HEK293 (cell line): ENCODE measurements around the gene SHBG.

Experiments used
- CTCF ChIA-PET: fragments of 350-600 bp; formaldehyde crosslinking; extraction: SDS; loops from one replicate; lab custom pipeline; 2021; ENCODE audit warnings: antibody characterized with exemption; lab: Yijun Ruan, JAX
- POLR2A ChIA-PET: fragments of 300-600 bp; formaldehyde crosslinking; extraction: SDS; loops from one replicate; lab custom pipeline; 2020; ENCODE audit warnings: antibody characterized with exemption, inconsistent platforms; lab: Yijun Ruan, JAX
- H3K27ac ChIP-seq: fragments of 200-500 bp; sonication (Bioruptor generic); 2 replicates; pipeline ENCODE4 v1.5.1; 2014; ENCODE audit warnings: low read depth, low read length, control low read depth, inconsistent platforms; ENCODE audit errors: extremely low read depth
- H3K36me3 ChIP-seq, 2 experiments: fragments of 200-500 bp in 1 of 2; sonication (Bioruptor generic) in 1 of 2; 1 replicate in 1 of 2; 2 replicates in 1 of 2; pipeline ENCODE4 v1.5.1; 2014 to 2017; ENCODE audit warnings: inconsistent platforms in 2 of 2, low read length in 2 of 2; ENCODE audit not compliant: control insufficient read depth in 2 of 2, insufficient read depth in 1 of 2
- H3K4me1 ChIP-seq: fragments of 200-500 bp; sonication (Bioruptor generic); 2 replicates; pipeline ENCODE4 v1.5.1; 2014; ENCODE audit warnings: mild to moderate bottlenecking, low read length, inconsistent platforms; ENCODE audit not compliant: control insufficient read depth, insufficient read depth
- H3K4me3 ChIP-seq: 2 replicates; pipeline ENCODE4 v1.5.1; 2011; ENCODE audit warnings: low read depth, mild to moderate bottlenecking, control low read depth, low read length, moderate library complexity
- H3K9me3 ChIP-seq: fragments of 200-500 bp; sonication (Bioruptor generic); 2 replicates; pipeline ENCODE4 v1.5.1; 2014; ENCODE audit warnings: low read depth, low read length, inconsistent platforms; ENCODE audit not compliant: control insufficient read depth, insufficient read depth
- GFI1B ChIP-seq: fragments of 450-650 bp; formaldehyde crosslinking; IDR thresholded peaks from 2 replicates; pipeline ENCODE4 v1.5.1; 2016; ENCODE audit warnings: missing biosample characterization, missing genetic modification characterization
- KLF16 ChIP-seq: fragments of 450-650 bp; formaldehyde crosslinking; IDR thresholded peaks from 2 replicates; pipeline ENCODE4 v1.5.1; 2017; ENCODE audit warnings: missing biosample characterization, missing genetic modification characterization
- KLF8 ChIP-seq: fragments of 450-650 bp; formaldehyde crosslinking; IDR thresholded peaks from 2 replicates; pipeline ENCODE4 v1.5.1; 2016; ENCODE audit warnings: missing biosample characterization, missing genetic modification characterization
- OVOL3 ChIP-seq: fragments of 450-650 bp; formaldehyde crosslinking; IDR thresholded peaks from 2 replicates; pipeline ENCODE4 v1.5.1; 2016; ENCODE audit warnings: missing biosample characterization, missing genetic modification characterization
- PRDM10 ChIP-seq: fragments of 450-650 bp; formaldehyde crosslinking; IDR thresholded peaks from 2 replicates; pipeline ENCODE4 v1.5.1; 2016; ENCODE audit warnings: missing biosample characterization, missing genetic modification characterization
- SCRT2 ChIP-seq: fragments of 450-650 bp; formaldehyde crosslinking; IDR thresholded peaks from 2 replicates; pipeline ENCODE4 v1.5.1; 2016; ENCODE audit warnings: missing biosample characterization, missing genetic modification characterization
- SP3 ChIP-seq: fragments of 450-650 bp; formaldehyde crosslinking; IDR thresholded peaks from 2 replicates; pipeline ENCODE4 v1.5.1; 2016; ENCODE audit warnings: missing biosample characterization, missing genetic modification characterization
- ZEB2 ChIP-seq: fragments of 450-650 bp; formaldehyde crosslinking; IDR thresholded peaks from 2 replicates; pipeline ENCODE4 v1.5.1; 2016; ENCODE audit warnings: missing biosample characterization, missing genetic modification characterization
- ZNF223 ChIP-seq: fragments of 450-650 bp; formaldehyde crosslinking; IDR thresholded peaks from 2 replicates; pipeline ENCODE4 v1.5.1; 2016; ENCODE audit warnings: missing biosample characterization, missing genetic modification characterization
- ZNF24 ChIP-seq: fragments of 450-650 bp; formaldehyde crosslinking; IDR thresholded peaks from 2 replicates; pipeline ENCODE4 v1.5.1; 2016; ENCODE audit warnings: missing biosample characterization, missing genetic modification characterization
- ZNF335 ChIP-seq: fragments of 450-650 bp; formaldehyde crosslinking; conservative IDR thresholded peaks from 2 replicates; pipeline ENCODE4 v1.5.1; 2016; ENCODE audit warnings: missing biosample characterization, missing genetic modification characterization
- ZNF394 ChIP-seq: fragments of 450-650 bp; formaldehyde crosslinking; IDR thresholded peaks from 2 replicates; pipeline ENCODE4 v1.5.1; 2016; ENCODE audit warnings: missing biosample characterization, missing genetic modification characterization, mild to moderate bottlenecking, moderate library complexity, borderline replicate concordance
- ZNF398 ChIP-seq: fragments of 450-650 bp; formaldehyde crosslinking; IDR thresholded peaks from 2 replicates; pipeline ENCODE4 v1.5.1; 2017; ENCODE audit warnings: missing biosample characterization, missing genetic modification characterization
- ZNF423 ChIP-seq: fragments of 450-650 bp; formaldehyde crosslinking; IDR thresholded peaks from 2 replicates; pipeline ENCODE4 v1.5.1; 2016; ENCODE audit warnings: missing biosample characterization, missing genetic modification characterization
- ZNF518A ChIP-seq: fragments of 450-650 bp; formaldehyde crosslinking; conservative IDR thresholded peaks from 2 replicates; pipeline ENCODE4 v1.5.1; 2016; ENCODE audit warnings: low read depth, missing biosample characterization, missing genetic modification characterization
- ZNF521 ChIP-seq: fragments of 450-650 bp; formaldehyde crosslinking; IDR thresholded peaks from 2 replicates; pipeline ENCODE4 v1.5.1; 2017; ENCODE audit warnings: missing biosample characterization, mild to moderate bottlenecking, missing genetic modification characterization
- ZNF549 ChIP-seq: fragments of 450-650 bp; IDR thresholded peaks from 2 replicates; pipeline ENCODE4 v1.5.1; 2018; ENCODE audit warnings: missing biosample characterization, missing genetic modification characterization, mild to moderate bottlenecking, inconsistent platforms, moderate library complexity
- ZNF585B ChIP-seq: fragments of 450-650 bp; formaldehyde crosslinking; IDR thresholded peaks from 2 replicates; pipeline ENCODE4 v1.5.1; 2016; ENCODE audit warnings: missing biosample characterization, missing genetic modification characterization
- ZSCAN16 ChIP-seq: fragments of 450-650 bp; formaldehyde crosslinking; IDR thresholded peaks from 2 replicates; pipeline ENCODE4 v1.5.1; 2016; ENCODE audit warnings: missing biosample characterization, missing genetic modification characterization

SHBG gene

GRCh38 chr17:7587420-7588151 is 42.3 kb upstream of the SHBG start:
- ChIA-PET CTCF (interaction anchor here (0.6 to 2.7 kb wide), 10 partner anchors 10 to 100 kb away, joined by 3 to 15 read pairs (median 4); partner anchors contain the start of genes SAT2, SHBG, TP53 and WRAP53), POLR2A (interaction anchor here (2.1 to 5.5 kb wide), 3 partner anchors 15 to 100 kb away, joined by 12 to 98 read pairs (median 93); partner anchors contain the start of genes FXR2, TP53 and WRAP53)
- Histone ChIP-seq H3K36me3 (peaks cover 15 to 69% of the 10 kb centered on the region in 2 experiments), H3K9me3 (no peaks in the 10 kb centered on the region)
- TF ChIP-seq ZNF398 (tag by site-specific recombination) (0 out of 2 replicates have a peak, but pooled peaks have one; percentile 41), ZNF24 (tag by site-specific recombination) (no peak), ZSCAN16 (tag by site-specific recombination) (no peak), ZEB2 (tag by site-specific recombination) (no peak), ZNF521 (tag by site-specific recombination) (no peak), ZNF585B (tag by site-specific recombination) (no peak), ZNF423 (no peak), ZNF518A (tag by site-specific recombination) (no peak), GFI1B (tag by site-specific recombination) (no peak)
- TF ChIP-seq, all 188 proteins: peak for 1
- H3K4me1 ChIP-seq = peaks cover 8% of the 10 kb centered on the region; the same call in 1 of the 2 replicates
- no peak overlapping the region; the same call in 1 of the 2 replicates for H3K27ac ChIP-seq
- H3K4me3 ChIP-seq = no peak overlapping the region

GRCh38 chr17:7588553-7589203 is 41.3 kb upstream of the SHBG start:
- Histone ChIP-seq H3K27ac (no peak overlapping the region), H3K4me1 (no peaks in the 10 kb centered on the region; the same call in 1 of the 2 replicates), H3K9me3 (no peaks in the 10 kb centered on the region), H3K36me3 (peaks cover 26 to 80% of the 10 kb centered on the region in 2 experiments), H3K4me3 (no peak overlapping the region)
- POLR2A ChIA-PET = interaction anchor here (1.7 to 3.1 kb wide), 2 partner anchors 9 to 99 kb away, joined by 5 to 18 read pairs; partner anchors contain the start of genes CD68 and TP53
- CTCF ChIA-PET = interaction anchor here (0.5 to 2.0 kb wide), 10 partner anchors 9 to 542 kb away, joined by 3 to 10 read pairs (median 4); partner anchors contain the start of genes CD68, TP53 and WRAP53
- TF ChIP-seq PRDM10 = no peak
- TF ChIP-seq ZNF394 (tag by site-specific recombination) = no peak
- TF ChIP-seq SCRT2 (tag by site-specific recombination) = no peak
- no peak for TF ChIP-seq ZNF521 (tag by site-specific recombination)
- TF ChIP-seq OVOL3 (tag by site-specific recombination) = no peak
- TF ChIP-seq ZNF223 (tag by site-specific recombination) = no peak
- TF ChIP-seq KLF8 (tag by site-specific recombination) = no peak
- TF ChIP-seq KLF16 = no peak
- no peak for TF ChIP-seq ZNF335 (tag by site-specific recombination)
- no peak for TF ChIP-seq ZNF549
- TF ChIP-seq SP3 = no peak
